IPS-18c (cell line): ENCODE measurements around the gene KRTAP20-1.

ENCODE experiments used
- H3K4me3 ChIP-seq: 2 replicates; pipeline ENCODE4 v1.7.0; 2013; ENCODE audit warnings: low read depth, mild to moderate bottlenecking, low read length, moderate library complexity; ENCODE audit not compliant: insufficient read depth
- H3K9me3 ChIP-seq: one replicate; pipeline ENCODE4 v1.6.1; 2013; ENCODE audit warnings: mild to moderate bottlenecking, low read length, moderate library complexity; ENCODE audit not compliant: control insufficient read depth, insufficient read depth

The KRTAP20-1 gene

DNA sequence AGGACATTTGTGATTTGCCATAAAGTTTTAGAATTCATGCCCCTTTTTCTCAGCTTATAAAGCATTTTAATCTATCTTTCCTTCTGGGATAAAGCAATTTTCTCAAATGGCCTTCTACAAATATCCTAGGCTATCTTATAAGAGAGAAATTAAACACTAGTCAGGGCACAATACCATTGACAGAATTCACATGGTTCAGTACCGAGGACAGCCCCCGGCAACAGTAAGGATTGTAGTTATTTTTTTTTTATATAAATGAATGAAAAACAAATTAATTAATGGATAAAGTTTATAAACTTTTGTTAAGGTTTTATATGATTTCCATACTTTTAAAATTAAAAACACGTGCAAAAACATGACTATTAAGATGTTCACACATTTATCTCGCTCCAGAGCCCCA is 11.9 kb downstream of the KRTAP20-1 start:
- H3K4me3 ChIP-seq, result no peak overlapping the region
- H3K9me3 ChIP-seq, result peaks cover 7% of the 10 kb centered on the region

DNA sequence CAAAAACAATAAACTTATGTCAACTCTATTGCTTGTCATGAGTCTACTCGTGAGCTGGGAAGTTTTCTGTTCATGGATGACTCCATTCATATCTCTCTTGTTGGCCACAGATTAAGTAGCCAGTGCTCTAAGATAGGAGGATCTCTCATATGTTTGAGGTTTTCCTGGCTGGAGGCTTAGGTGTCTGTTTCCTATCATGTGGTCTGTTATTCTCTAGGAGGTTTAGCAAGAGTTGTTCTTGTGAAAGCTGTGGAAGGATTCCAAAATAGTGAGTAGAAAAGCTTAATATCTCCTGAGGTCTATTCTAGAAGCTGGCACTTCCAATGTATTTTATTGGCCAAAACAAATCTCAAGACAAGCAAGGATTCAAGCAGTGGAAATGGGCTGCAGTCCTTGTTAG is 13.0 kb downstream of the KRTAP20-1 start:
- Histone ChIP-seq H3K9me3 (peaks cover 5% of the 10 kb centered on the region), H3K4me3 (no peak overlapping the region)

- Histone ChIP-seq H3K9me3 (no peaks in the 10 kb centered on the region), H3K4me3 (no peak within 1 kb of the TSS)
These were observed 18.7 kb downstream of the KRTAP20-1 start, which contains the start of gene KRTAP20-2 for GRCh38 chr21:30634906-30635305. KRTAP20-2 (plus strand) TSS chr21:30635206; CDS start chr21:30635264, 58 bp downstream.

- no peak overlapping the region for H3K4me3 ChIP-seq
- no peaks in the 10 kb centered on the region for H3K9me3 ChIP-seq
These were observed 22.5 kb downstream of the KRTAP20-1 start for GRCh38 chr21:30638686-30639085.

DNA sequence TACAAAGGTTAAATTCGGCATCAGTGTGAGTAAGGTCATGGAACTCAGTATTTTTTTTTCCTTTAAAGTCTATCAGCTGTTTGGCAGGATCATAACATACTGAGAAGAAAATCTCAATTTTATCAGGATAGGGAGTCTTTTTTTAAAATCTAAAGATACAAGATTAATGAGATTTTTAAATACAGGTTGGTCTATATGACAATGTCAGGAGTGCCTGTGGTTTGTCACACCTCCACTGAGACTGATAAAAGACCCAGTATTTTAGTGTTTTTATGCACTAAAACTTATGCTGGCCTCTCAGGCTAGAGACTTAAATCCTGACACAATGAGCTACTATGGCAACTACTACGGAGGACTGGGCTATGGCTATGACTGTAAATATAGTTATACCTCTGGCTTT is 26.3 kb downstream of the KRTAP20-1 start, which contains the start of gene KRTAP20-3:
TSS of gene KRTAP20-3 (plus strand) at position 301 of the 400 bp plus-strand sequence.
- no peak within 1 kb of the TSS for H3K4me3 ChIP-seq

GRCh38 chr21:30646904-30647414 is 30.7 kb downstream of the KRTAP20-1 start:
- Histone ChIP-seq H3K9me3 (no peaks in the 10 kb centered on the region), H3K4me3 (no peak overlapping the region)

More for the DNA sequence above, 26.3 kb downstream of the KRTAP20-1 start, which contains the start of gene KRTAP20-3:
- H3K9me3 ChIP-seq, result no peaks in the 10 kb centered on the region

DNA sequence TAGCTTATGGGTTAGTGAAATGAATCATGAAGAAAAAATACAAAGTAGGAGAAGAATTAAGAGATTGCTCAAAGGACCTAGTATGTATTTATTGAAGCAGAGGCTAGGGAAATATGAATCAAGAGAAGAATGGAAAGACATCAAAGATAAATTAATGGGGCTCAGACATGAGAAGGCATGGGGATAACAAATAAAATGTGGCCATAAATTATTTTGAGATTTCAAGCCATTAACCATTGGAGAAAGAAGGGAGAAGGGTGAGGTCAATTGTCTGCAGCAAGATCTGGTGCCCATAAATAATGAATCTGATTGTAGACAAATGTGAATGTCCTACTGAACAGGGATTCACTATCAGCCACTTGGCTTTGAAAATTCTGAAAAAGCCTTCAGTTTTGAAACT is 36.7 kb downstream of the KRTAP20-1 start:
- Histone ChIP-seq H3K4me3 (no peak overlapping the region), H3K9me3 (no peaks in the 10 kb centered on the region)
